Epithelial cell of proximal tubule (primary cell): ENCODE results near the gene NT5DC3. TPM values are rescaled to one million over a fixed set of nuclear protein-coding genes. Genes with fewer than 3 reads are reported as not detected.

ENCODE experiments used
- DNase-seq: peaks from one replicate; pipeline ENCODE4 v3.0.0-alpha.2; 2011; ENCODE audit warnings: low read depth
- H3K4me3 ChIP-seq: 2 replicates; pipeline ENCODE4 v1.5.1; 2011; ENCODE audit warnings: low read depth, mild to moderate bottlenecking, low read length
- CTCF ChIP-seq: conservative IDR thresholded peaks from 2 replicates; pipeline ENCODE4 v1.5.1; 2012; ENCODE audit warnings: low read depth, mild to moderate bottlenecking, low read length
- total RNA-seq: library from RNA; depleted of rRNA; stranded (reverse); fragments of >200 nt; gene quantifications from 2 replicates; pipeline ENCODE4 v1.2.3, GENCODE V29; 2015

NT5DC3 gene
- total RNA-seq, 1 donor from 2014 or later = 7.5 TPM

GRCh38 chr12:103729499-103729898 lies 111.5 kb downstream of the NT5DC3 start:
- TF ChIP-seq CTCF = no peak

GRCh38 chr12:103728323-103728722 lies 112.7 kb downstream of the NT5DC3 start:
- no peak for TF ChIP-seq CTCF
- DNase-seq = no peak
- H3K4me3 ChIP-seq = no peak overlapping the region

More at GRCh38 chr12:103729499-103729898, 111.5 kb downstream of the NT5DC3 start:
- DNase-seq = no peak
- no peak overlapping the region for H3K4me3 ChIP-seq

DNA sequence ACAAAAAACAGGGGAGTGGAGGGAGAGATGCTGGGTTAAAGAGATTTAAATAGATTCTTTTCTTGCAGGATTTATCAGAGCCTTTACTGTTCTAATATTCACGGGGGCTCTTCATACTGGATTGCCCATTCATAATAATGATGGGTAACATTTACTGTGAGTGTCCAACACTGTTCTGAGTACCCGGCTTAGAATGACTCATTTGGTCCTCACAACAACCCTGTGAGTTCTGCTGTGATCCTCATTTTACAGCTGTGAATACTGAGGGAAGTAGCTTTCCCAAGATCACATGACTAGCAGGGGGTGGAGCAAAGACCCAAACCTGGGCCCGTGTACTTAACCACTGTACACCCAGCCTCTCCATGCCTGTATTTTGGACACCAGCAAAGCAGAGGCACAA lies 113.4 kb downstream of the NT5DC3 start:
- TF ChIP-seq CTCF = no peak
- H3K4me3 ChIP-seq = no peak overlapping the region
- no peak for DNase-seq

DNA sequence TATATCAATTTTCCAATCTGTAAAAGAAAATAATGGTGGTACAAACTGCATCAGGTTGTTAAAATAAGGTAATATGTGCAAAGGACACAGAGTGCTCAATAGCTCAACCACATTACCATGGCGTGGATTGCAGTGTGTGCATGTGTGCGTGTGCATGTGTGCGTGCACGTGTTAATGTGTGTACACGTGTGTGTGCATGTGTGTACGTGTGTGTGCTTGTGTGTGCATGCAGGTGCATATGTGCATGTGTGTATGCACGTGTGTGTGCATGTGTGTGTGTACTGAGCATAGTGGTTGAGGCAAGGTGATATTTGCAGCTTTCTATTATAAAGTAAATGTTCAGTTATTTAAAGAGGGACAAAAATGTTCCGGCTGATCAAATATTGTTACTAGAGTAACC lies 115.6 kb downstream of the NT5DC3 start:
- TF ChIP-seq CTCF = no peak
- H3K4me3 ChIP-seq = no peak overlapping the region
- no peak for DNase-seq

Other genes with a start within 250 kb of the NT5DC3 start
- 472 and 606 TPM in 2 replicates for gene HSP90B1, start 89.2 kb upstream of the NT5DC3 start, total RNA-seq
- gene TDG, start 124.6 kb upstream of the NT5DC3 start, total RNA-seq = 18.9 and 29.4 TPM in 2 replicates
- gene GLT8D2, start 209.0 kb upstream of the NT5DC3 start, total RNA-seq = 0.46 and 2.0 TPM in 2 replicates
- 3.5 and 6.1 TPM in 2 replicates for gene HCFC2, start 223.3 kb upstream of the NT5DC3 start, total RNA-seq